Measurements from ENCODE around the gene MYO1B. TPM values are rescaled to one million over a fixed set of nuclear protein-coding genes. Genes with fewer than 3 reads are reported as not detected.

Gene MYO1B
- polyA plus RNA-seq, 3 donors, result 0.01 TPM; not detected in 2

DNA sequence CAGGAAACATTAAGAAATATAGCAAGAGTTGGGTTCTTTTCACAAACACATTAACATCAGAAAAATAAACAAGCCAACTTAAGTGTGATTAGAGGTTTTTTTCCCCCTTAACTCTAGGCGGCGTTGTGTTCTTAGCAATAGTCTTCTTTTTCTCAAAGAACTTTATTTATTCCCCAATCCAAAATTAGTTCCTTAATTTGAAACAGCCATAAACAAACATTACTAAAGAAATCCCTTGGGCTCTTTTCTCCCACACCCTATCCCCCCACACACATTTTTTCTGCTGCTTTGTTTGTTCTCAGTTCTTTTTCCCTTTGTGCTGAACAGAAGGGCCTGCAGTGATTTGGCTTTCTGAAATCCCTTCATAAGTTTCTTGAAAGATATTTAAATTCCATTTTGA lies 13.2 kb upstream of the MYO1B start:
- Histone ChIP-seq H3K36me3 (replicated peaks in 1 of 2; ENCODE audit: control insufficient read depth in 1 of 2, insufficient read depth in 2 of 2, low read length in 2 of 2) (no peaks in the 10 kb centered on the region), H3K27ac (ENCODE audit: low read depth in 1 of 2, low read length in 2 of 2) (no peak overlapping the region), H2AFZ (ENCODE audit: insufficient read depth, low read depth, low read length, poor library complexity, severe bottlenecking) (no peak overlapping the region), H4K20me1 (ENCODE audit: insufficient read depth, low read length) (no peaks in the 10 kb centered on the region), H3K4me1 (ENCODE audit: control insufficient read depth in 1 of 2, insufficient read depth in 2 of 2, low read length in 2 of 2) (no peaks in the 10 kb centered on the region), H3K27me3 (ENCODE audit: control insufficient read depth in 2 of 2, insufficient read depth in 2 of 2, low read length in 2 of 2) (no peaks in the 10 kb centered on the region), H3K79me2 (ENCODE audit: insufficient read depth, low read length) (no peaks in the 10 kb centered on the region), H3K4me3 (replicated peaks in 1 of 3; ENCODE audit: low read depth in 2 of 3, low read length in 3 of 3) (no peak overlapping the region), H3K4me2 (replicated peaks; ENCODE audit: extremely low read depth, low read length, poor library complexity, severe bottlenecking) (no peak overlapping the region), H3K9me3 (replicated peaks in 1 of 2; ENCODE audit: control insufficient read depth in 1 of 2, insufficient read depth in 1 of 2, low read length in 2 of 2) (no peaks in the 10 kb centered on the region), H3K9ac (ENCODE audit: insufficient read depth, low read length, poor library complexity, severe bottlenecking) (no peak overlapping the region)
- WGBS (ENCODE audit: insufficient coverage), result no CpG with 5 or more reads among the region's 2 CpGs
- Mint-ChIP-seq H3K4me1 (no peaks in the 10 kb centered on the region), H3K27me3 (ENCODE audit: low read depth in 3 of 3) (peaks cover 2 to 4% (median 2%) of the 10 kb centered on the region in 3 donors), H3K9me3 (no peaks in the 10 kb centered on the region), H3K36me3 (no peaks in the 10 kb centered on the region), H3K27ac (no peak overlapping the region), H3K4me3 (no peak overlapping the region)
- intact Hi-C loops (cut with micrococcal nuclease), result no loop called here
- TF ChIP-seq, protein P1, sequence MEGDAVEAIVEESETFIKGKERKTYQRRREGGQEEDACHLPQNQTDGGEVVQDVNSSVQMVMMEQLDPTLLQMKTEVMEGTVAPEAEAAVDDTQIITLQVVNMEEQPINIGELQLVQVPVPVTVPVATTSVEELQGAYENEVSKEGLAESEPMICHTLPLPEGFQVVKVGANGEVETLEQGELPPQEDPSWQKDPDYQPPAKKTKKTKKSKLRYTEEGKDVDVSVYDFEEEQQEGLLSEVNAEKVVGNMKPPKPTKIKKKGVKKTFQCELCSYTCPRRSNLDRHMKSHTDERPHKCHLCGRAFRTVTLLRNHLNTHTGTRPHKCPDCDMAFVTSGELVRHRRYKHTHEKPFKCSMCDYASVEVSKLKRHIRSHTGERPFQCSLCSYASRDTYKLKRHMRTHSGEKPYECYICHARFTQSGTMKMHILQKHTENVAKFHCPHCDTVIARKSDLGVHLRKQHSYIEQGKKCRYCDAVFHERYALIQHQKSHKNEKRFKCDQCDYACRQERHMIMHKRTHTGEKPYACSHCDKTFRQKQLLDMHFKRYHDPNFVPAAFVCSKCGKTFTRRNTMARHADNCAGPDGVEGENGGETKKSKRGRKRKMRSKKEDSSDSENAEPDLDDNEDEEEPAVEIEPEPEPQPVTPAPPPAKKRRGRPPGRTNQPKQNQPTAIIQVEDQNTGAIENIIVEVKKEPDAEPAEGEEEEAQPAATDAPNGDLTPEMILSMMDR (IDR thresholded peaks at IDR 0.05), result no peak
- DNase-seq, result no peak

DNA sequence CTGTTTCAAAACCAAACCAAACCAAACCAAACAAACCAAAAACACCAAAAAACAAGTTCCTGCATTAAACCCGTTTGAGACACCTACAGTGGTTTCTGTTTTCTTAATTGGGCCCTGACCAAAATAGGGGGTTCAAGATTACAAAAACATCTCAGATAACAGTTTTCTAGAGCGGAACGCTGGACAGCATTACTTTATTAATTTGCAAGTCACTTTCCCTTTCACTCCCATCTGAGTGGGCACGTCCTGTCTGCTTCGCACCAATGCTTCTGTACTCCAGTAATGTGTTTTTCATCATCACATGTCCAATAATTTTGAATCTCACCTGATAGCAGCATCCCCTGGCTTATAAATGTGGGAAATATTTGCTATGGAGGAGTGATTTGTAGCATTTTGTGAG lies 11.7 kb upstream of the MYO1B start:
- Histone ChIP-seq H3K9me3 (replicated peaks in 1 of 2; ENCODE audit: control insufficient read depth in 1 of 2, insufficient read depth in 1 of 2, low read length in 2 of 2) (no peaks in the 10 kb centered on the region), H4K20me1 (ENCODE audit: insufficient read depth, low read length) (no peaks in the 10 kb centered on the region), H3K4me2 (replicated peaks; ENCODE audit: extremely low read depth, low read length, poor library complexity, severe bottlenecking) (no peak overlapping the region), H3K27ac (ENCODE audit: low read depth in 1 of 2, low read length in 2 of 2) (no peak overlapping the region), H3K36me3 (replicated peaks in 1 of 2; ENCODE audit: control insufficient read depth in 1 of 2, insufficient read depth in 2 of 2, low read length in 2 of 2) (no peaks in the 10 kb centered on the region), H3K4me1 (ENCODE audit: control insufficient read depth in 1 of 2, insufficient read depth in 2 of 2, low read length in 2 of 2) (no peaks in the 10 kb centered on the region), H3K79me2 (ENCODE audit: insufficient read depth, low read length) (no peaks in the 10 kb centered on the region), H3K4me3 (replicated peaks in 1 of 3; ENCODE audit: low read depth in 2 of 3, low read length in 3 of 3) (no peak overlapping the region), H3K27me3 (ENCODE audit: control insufficient read depth in 2 of 2, insufficient read depth in 2 of 2, low read length in 2 of 2) (no peaks in the 10 kb centered on the region), H2AFZ (ENCODE audit: insufficient read depth, low read depth, low read length, poor library complexity, severe bottlenecking) (no peak overlapping the region), H3K9ac (ENCODE audit: insufficient read depth, low read length, poor library complexity, severe bottlenecking) (no peak overlapping the region)
- Mint-ChIP-seq H3K27ac (no peak overlapping the region), H3K4me3 (no peak overlapping the region), H3K4me1 (no peaks in the 10 kb centered on the region), H3K9me3 (no peaks in the 10 kb centered on the region), H3K27me3 (ENCODE audit: low read depth in 3 of 3) (peaks cover 0 to 4% (median 2%) of the 10 kb centered on the region in 3 donors), H3K36me3 (no peaks in the 10 kb centered on the region)
- intact Hi-C loops (cut with micrococcal nuclease), result no loop called here
- WGBS (ENCODE audit: insufficient coverage), result 90% methylated on average over 3 of the region's 5 CpGs
- DNase-seq, result no peak
- TF ChIP-seq, protein P1 (IDR thresholded peaks at IDR 0.05), result no peak

Data from CD14-positive monocyte (primary cell).